Spleen (tissue), 11 donors: ENCODE results near the gene XPR1. TPM values are rescaled to one million over a fixed set of nuclear protein-coding genes. Genes with fewer than 3 reads are reported as not detected.

Experiments used
- DNase-seq: peaks from one replicate; pipeline ENCODE4 v3.0.0-alpha.2; 2020
- H3K27ac ChIP-seq, 8 donors: fragments of 200-600 bp; sonication (generic) in 7 of 8; 1 replicate in 4 of 8; 2 replicates in 4 of 8; pipeline versions ENCODE4 v1.5.0 to v1.8.0; 2016 to 2021; ENCODE audit warnings: inconsistent platforms in 4 of 8, mild to moderate bottlenecking in 4 of 8, moderate library complexity in 1 of 8
- H3K27me3 ChIP-seq, 7 donors: fragments of 200-600 bp; sonication (generic) in 6 of 7; replicated peaks in 1 of 7; 1 replicate in 4 of 7; 2 replicates in 3 of 7; pipeline versions ENCODE4 v1.5.0 to v1.8.0; 2016 to 2021; ENCODE audit warnings: inconsistent platforms in 3 of 7, mild to moderate bottlenecking in 1 of 7
- H3K36me3 ChIP-seq, 6 donors: fragments of 200-600 bp; sonication (generic) in 5 of 6; 1 replicate in 4 of 6; 2 replicates in 2 of 6; pipeline versions ENCODE4 v1.5.0 to v1.8.0; 2016 to 2021; ENCODE audit warnings: inconsistent platforms in 2 of 6
- H3K4me1 ChIP-seq, 6 donors: fragments of 200-600 bp; sonication (generic) in 5 of 6; 1 replicate in 3 of 6; 2 replicates in 3 of 6; pipeline versions ENCODE4 v1.5.0 to v1.8.0; 2016 to 2021; ENCODE audit warnings: inconsistent platforms in 3 of 6
- H3K4me3 ChIP-seq, 8 donors: fragments of 200-600 bp; sonication (generic) in 7 of 8; 1 replicate in 4 of 8; 2 replicates in 4 of 8; pipeline versions ENCODE4 v1.5.0 to v1.8.0; 2016 to 2021; ENCODE audit warnings: inconsistent platforms in 4 of 8, mild to moderate bottlenecking in 4 of 8, moderate library complexity in 2 of 8
- H3K9me3 ChIP-seq, 8 donors: fragments of 200-600 bp; sonication (generic) in 7 of 8; 1 replicate in 4 of 8; 2 replicates in 4 of 8; pipeline versions ENCODE4 v1.5.0 to v1.8.0; 2016 to 2021; ENCODE audit warnings: inconsistent platforms in 4 of 8
- POLR2A ChIP-seq, 3 donors: fragments of 450-650 bp; IDR thresholded peaks; one replicate each; pipeline ENCODE4 v1.5.1; 2017; ENCODE audit warnings: antibody characterized with exemption in 3 of 3, mild to moderate bottlenecking in 1 of 3
- POLR2AphosphoS5 ChIP-seq, 3 donors: sonication (generic); formaldehyde crosslinking; IDR thresholded peaks; one replicate each; pipeline ENCODE4 v1.5.1; 2017; ENCODE audit warnings: antibody characterized with exemption in 3 of 3
- WGBS, 5 donors: extraction: QIAGEN DNeasy Blood & Tissue Kit in 3 of 5; methylation state at CpG; one replicate each; pipeline versions ENCODE4 v1.1.5 to v1.1.7; 2013 to 2018; 5-methylcytosine and 5-hydroxymethylcytosine counted together
- intact Hi-C: fragments of 100-400 bp; cut with DNase I; formaldehyde crosslinking; loops from one replicate; pipeline ENCODE4 v1.15.0; 2023; ENCODE audit warnings: low total_unique reads
- polyA plus RNA-seq, 3 donors: library from polyadenylated mRNA; stranded (reverse); fragments of 200-250 nt; gene quantifications; one replicate each; pipeline ENCODE4 v1.2.1, GENCODE V29; 2013
- total RNA-seq, 7 donors: library from RNA; depleted of rRNA in 3 of 7; stranded (reverse); fragments of >200 nt in 3 of 7; fragmentation: NEBNext Ultra II Directional in 4 of 7; extraction: Animal tissue kit (Norgen Biotek cat#: 25700) in 4 of 7; gene quantifications; one replicate each; pipeline versions ENCODE4 v1.1.0 to v1.2.1, GENCODE V29; 2016 to 2021
- TF ChIP-seq, protein P1 (sequence below), 11 experiments: fragments of 200-600 bp in 7 of 11; fragments of 450-650 bp in 4 of 11; sonication (generic) in 4 of 11; IDR thresholded peaks in 8 of 11; conservative IDR thresholded peaks in 3 of 11; 1 replicate in 7 of 11; 2 replicates in 4 of 11; pipeline versions ENCODE4 v1.4.0 to v1.8.0; 2016 to 2021; ENCODE audit warnings: antibody characterized with exemption in 11 of 11, inconsistent platforms in 4 of 11, mild to moderate bottlenecking in 1 of 11
- donor health status: healthy with polysubstance abuse.
- donor health status: DM: no; HTN: no; CAD: no; lungs with moderate emphysema.
- donor health status: DM: no; HTN: no; CAD: no.
- donor health status: Bipolar disorder and iron deficiency.
- donor health status: healthy.
- donor health status: DM: no; HTN: no; CAD: no.
- donor health status: DM: yes; HTN: yes; CAD: no.

The XPR1 gene
- total and polyA plus RNA-seq, 10 donors = 2.3 to 26.8 (median 18.1) TPM

- peaks cover 0 to 40% (median 0%) of the 10 kb centered on the region in 6 donors for H3K36me3 ChIP-seq
- intact Hi-C loops = no loop called here
- H3K9me3 ChIP-seq = peaks cover 11 to 65% (median 55%) of the 10 kb centered on the region in 8 donors
- TF ChIP-seq, protein P1, sequence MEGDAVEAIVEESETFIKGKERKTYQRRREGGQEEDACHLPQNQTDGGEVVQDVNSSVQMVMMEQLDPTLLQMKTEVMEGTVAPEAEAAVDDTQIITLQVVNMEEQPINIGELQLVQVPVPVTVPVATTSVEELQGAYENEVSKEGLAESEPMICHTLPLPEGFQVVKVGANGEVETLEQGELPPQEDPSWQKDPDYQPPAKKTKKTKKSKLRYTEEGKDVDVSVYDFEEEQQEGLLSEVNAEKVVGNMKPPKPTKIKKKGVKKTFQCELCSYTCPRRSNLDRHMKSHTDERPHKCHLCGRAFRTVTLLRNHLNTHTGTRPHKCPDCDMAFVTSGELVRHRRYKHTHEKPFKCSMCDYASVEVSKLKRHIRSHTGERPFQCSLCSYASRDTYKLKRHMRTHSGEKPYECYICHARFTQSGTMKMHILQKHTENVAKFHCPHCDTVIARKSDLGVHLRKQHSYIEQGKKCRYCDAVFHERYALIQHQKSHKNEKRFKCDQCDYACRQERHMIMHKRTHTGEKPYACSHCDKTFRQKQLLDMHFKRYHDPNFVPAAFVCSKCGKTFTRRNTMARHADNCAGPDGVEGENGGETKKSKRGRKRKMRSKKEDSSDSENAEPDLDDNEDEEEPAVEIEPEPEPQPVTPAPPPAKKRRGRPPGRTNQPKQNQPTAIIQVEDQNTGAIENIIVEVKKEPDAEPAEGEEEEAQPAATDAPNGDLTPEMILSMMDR (IDR thresholded peaks at IDR 0.05 in 8 of 11, conservative IDR thresholded peaks at IDR 0.05 in 3 of 11) = no peak
- TF ChIP-seq POLR2AphosphoS5 (IDR thresholded peaks at IDR 0.05) (no peak), POLR2A (IDR thresholded peaks at IDR 0.05) (no peak)
- DNase-seq = no peak
- WGBS, 5 donors = 91 to 96% (median 95%) methylated on average over 1 of the region's 1 CpG
- H3K4me3 ChIP-seq = no peak overlapping the region
- no peaks in the 10 kb centered on the region for H3K27me3 ChIP-seq
- no peak overlapping the region for H3K27ac ChIP-seq
- no peaks in the 10 kb centered on the region for H3K4me1 ChIP-seq
Observed at GRCh38 chr1:180670681-180671080, 38.9 kb downstream of the XPR1 start.

DNA sequence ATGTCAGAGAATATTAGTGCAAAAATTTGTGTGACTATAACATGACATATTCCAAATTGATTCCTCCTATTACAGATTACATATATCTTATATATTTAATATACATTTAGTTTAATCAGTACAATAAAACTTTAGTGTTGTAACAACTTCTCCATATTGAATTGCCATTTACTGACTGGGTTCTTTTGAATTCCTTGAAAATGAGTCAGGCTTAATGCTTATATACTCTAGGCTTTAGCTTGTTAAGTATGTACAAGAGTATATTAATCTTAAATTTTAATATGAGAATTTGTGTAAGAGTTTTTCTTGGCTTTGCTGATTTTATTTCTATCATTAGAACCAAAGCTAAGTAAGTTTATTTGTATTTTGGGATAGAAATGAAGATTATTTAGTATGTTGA lies 40.3 kb downstream of the XPR1 start:
- DNase-seq = no peak
- peaks cover 0 to 40% (median 0%) of the 10 kb centered on the region in 6 donors for H3K36me3 ChIP-seq
- no peaks in the 10 kb centered on the region for H3K27me3 ChIP-seq
- intact Hi-C loops = no loop called here
- H3K27ac ChIP-seq = no peak overlapping the region
- H3K4me1 ChIP-seq = no peaks in the 10 kb centered on the region
- H3K9me3 ChIP-seq = peaks cover 8 to 51% (median 40%) of the 10 kb centered on the region in 8 donors
- no peak overlapping the region for H3K4me3 ChIP-seq
- TF ChIP-seq, protein P1 (IDR thresholded peaks at IDR 0.05 in 8 of 11, conservative IDR thresholded peaks at IDR 0.05 in 3 of 11) = no peak
- TF ChIP-seq POLR2AphosphoS5 (IDR thresholded peaks at IDR 0.05) (no peak), POLR2A (IDR thresholded peaks at IDR 0.05) (no peak)

DNA sequence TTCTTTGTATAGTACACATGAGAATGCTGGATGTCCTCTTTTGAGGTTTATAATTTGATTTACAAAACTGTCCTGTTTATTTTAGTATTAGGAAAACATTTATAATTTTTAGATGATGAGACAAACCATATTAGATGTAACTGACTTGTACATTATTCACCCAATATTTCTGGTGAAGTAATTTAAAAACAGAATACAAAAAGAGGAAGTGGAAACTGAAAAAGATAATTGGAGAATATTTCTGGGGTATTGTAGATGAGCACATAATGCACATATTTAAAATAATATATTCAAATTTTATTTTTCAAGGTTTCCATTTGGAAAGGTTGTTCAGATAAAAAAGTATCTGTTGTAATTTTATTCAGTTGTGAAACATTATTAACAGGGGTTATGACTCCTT lies 40.7 kb downstream of the XPR1 start:
- TF ChIP-seq POLR2AphosphoS5 (IDR thresholded peaks at IDR 0.05) (no peak), POLR2A (IDR thresholded peaks at IDR 0.05) (no peak)
- TF ChIP-seq, protein P1 (IDR thresholded peaks at IDR 0.05 in 8 of 11, conservative IDR thresholded peaks at IDR 0.05 in 3 of 11) = no peak
- Histone ChIP-seq H3K4me3 (no peak overlapping the region), H3K4me1 (no peaks in the 10 kb centered on the region), H3K27me3 (no peaks in the 10 kb centered on the region), H3K9me3 (peaks cover 8 to 47% (median 36%) of the 10 kb centered on the region in 8 donors), H3K27ac (no peak overlapping the region), H3K36me3 (peaks cover 0 to 40% (median 0%) of the 10 kb centered on the region in 6 donors)
- intact Hi-C loops = no loop called here
- no peak for DNase-seq

DNA sequence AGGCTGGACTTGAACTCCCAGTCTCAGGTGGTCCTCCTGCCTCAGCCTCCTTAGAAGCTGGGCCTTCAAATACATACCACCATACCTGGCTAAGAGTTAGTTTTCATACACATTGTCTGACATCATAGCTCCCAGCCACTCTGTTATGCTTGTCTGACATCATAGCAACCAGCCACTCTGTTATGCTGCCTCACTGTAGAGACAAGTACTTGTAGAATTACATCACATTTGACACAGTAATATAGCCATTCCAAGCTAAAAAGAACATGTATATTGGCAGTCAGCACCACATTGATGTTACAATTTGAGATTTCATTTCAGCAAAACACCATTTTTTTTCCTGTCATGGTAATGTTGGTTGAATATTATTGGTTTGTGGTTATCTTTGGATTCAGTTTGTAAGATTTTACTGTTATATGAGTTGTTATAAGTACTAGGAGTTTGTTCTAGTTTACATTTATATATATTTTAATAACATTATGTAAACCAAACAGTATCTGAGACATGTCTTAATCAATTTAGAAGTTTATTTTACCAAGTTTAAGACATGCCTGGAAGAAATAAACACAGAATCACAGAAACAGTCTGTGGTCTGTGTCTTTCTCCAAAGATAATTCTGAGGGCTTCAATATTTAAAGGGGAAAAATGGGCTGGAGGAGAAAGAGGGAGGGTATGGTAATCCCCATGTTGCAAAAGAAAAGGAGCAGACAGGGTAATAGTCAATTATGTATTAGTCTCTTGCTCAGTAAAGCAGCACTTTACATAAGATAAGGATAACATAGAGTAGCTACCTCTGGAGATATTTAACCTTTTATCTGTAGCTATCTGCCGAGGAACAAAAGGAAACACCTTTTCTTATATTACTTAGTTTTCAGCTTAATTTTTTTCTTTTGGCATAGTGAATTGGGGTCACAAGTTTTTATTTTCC lies 43.0 kb downstream of the XPR1 start:
- Histone ChIP-seq H3K27me3 (no peaks in the 10 kb centered on the region), H3K4me3 (no peak overlapping the region), H3K4me1 (no peaks in the 10 kb centered on the region), H3K36me3 (peaks cover 0 to 29% (median 0%) of the 10 kb centered on the region in 6 donors), H3K9me3 (peaks cover 8 to 45% (median 30%) of the 10 kb centered on the region in 8 donors), H3K27ac (no peak overlapping the region)
- intact Hi-C loops = no loop called here
- no peak for DNase-seq
- 0 to 43% (median 0%) methylated on average over 1 of the region's 1 CpG for WGBS, 5 donors
- no peak for TF ChIP-seq POLR2A (IDR thresholded peaks at IDR 0.05)
- TF ChIP-seq, protein P1 (IDR thresholded peaks at IDR 0.05 in 8 of 11, conservative IDR thresholded peaks at IDR 0.05 in 3 of 11) = no peak
- TF ChIP-seq POLR2AphosphoS5 (IDR thresholded peaks at IDR 0.05) = no peak
